SJCRH30 (cell line): Measurements from ENCODE around the gene HS1BP3. TPM values are rescaled to one million over a fixed set of nuclear protein-coding genes. Genes with fewer than 3 reads are reported as not detected.

Experiments
- DNase-seq, 2 experiments: peaks; one replicate each; pipeline ENCODE4 v3.0.0-alpha.2; 2015 to 2020
- H3K27ac ChIP-seq: fragments of 250-450 bp; sonication (Bioruptor Pico); 2 replicates; pipeline ENCODE4 v1.5.1; 2020; ENCODE audit warnings: mild to moderate bottlenecking, moderate library complexity
- H3K27me3 ChIP-seq: fragments of 250-450 bp; sonication (Bioruptor Pico); 2 replicates; pipeline ENCODE4 v1.5.1; 2020; ENCODE audit warnings: mild to moderate bottlenecking, moderate library complexity
- H3K36me3 ChIP-seq: fragments of 250-450 bp; sonication (Bioruptor Pico); 2 replicates; pipeline ENCODE4 v1.5.1; 2020; ENCODE audit warnings: mild to moderate bottlenecking, moderate library complexity
- H3K4me1 ChIP-seq: fragments of 250-450 bp; sonication (Bioruptor Pico); 2 replicates; pipeline ENCODE4 v1.5.1; 2020; ENCODE audit warnings: mild to moderate bottlenecking, moderate library complexity
- H3K4me3 ChIP-seq: fragments of 250-450 bp; sonication (Bioruptor Pico); 2 replicates; pipeline ENCODE4 v1.5.1; 2020; ENCODE audit warnings: mild to moderate bottlenecking, moderate library complexity
- H3K9me3 ChIP-seq: fragments of 250-450 bp; sonication (Bioruptor Pico); replicated peaks from 2 replicates; pipeline ENCODE4 v1.5.1; 2020; ENCODE audit warnings: mild to moderate bottlenecking, moderate library complexity
- total RNA-seq: library from RNA; depleted of rRNA; stranded (reverse); fragments of >200 nt; shearing (Covaris generic); gene quantifications from 2 replicates; pipeline ENCODE4 v1.2.3, GENCODE V29; 2014; rRNA removed

HS1BP3 gene
- total RNA-seq, 1 experiment from 2014 or later, result 14.7 TPM

GRCh38 chr2:20573620-20574422, 77.1 kb downstream of the HS1BP3 start:
- peaks cover 49% of the 10 kb centered on the region for H3K4me1 ChIP-seq

GRCh38 chr2:20572221-20572620, 78.7 kb downstream of the HS1BP3 start:
- Histone ChIP-seq H3K9me3 (no peaks in the 10 kb centered on the region), H3K36me3 (no peaks in the 10 kb centered on the region), H3K4me1 (peaks cover 51% of the 10 kb centered on the region), H3K27me3 (no peaks in the 10 kb centered on the region), H3K4me3 (no peak overlapping the region), H3K27ac (no peak overlapping the region)
- no peak for DNase-seq

More at GRCh38 chr2:20573620-20574422, 77.1 kb downstream of the HS1BP3 start:
- no peaks in the 10 kb centered on the region for H3K27me3 ChIP-seq
- H3K9me3 ChIP-seq, result no peaks in the 10 kb centered on the region
- no peak overlapping the region for H3K4me3 ChIP-seq
- H3K27ac ChIP-seq, result no peak overlapping the region
- DNase-seq, result peak in 1 of 2 experiments; percentile 40
- no peaks in the 10 kb centered on the region for H3K36me3 ChIP-seq

- Histone ChIP-seq H3K9me3 (no peaks in the 10 kb centered on the region), H3K36me3 (no peaks in the 10 kb centered on the region), H3K4me1 (peaks cover 55% of the 10 kb centered on the region), H3K4me3 (no peak overlapping the region), H3K27ac (no peak overlapping the region), H3K27me3 (no peaks in the 10 kb centered on the region)
- DNase-seq, result no peak
Measured at GRCh38 chr2:20571644-20572215, 79.2 kb downstream of the HS1BP3 start.

- Histone ChIP-seq H3K27me3 (no peaks in the 10 kb centered on the region), H3K4me3 (no peak overlapping the region), H3K4me1 (peaks cover 59% of the 10 kb centered on the region), H3K9me3 (no peaks in the 10 kb centered on the region), H3K27ac (no peak overlapping the region), H3K36me3 (no peaks in the 10 kb centered on the region)
- DNase-seq, result no peak
Measured at GRCh38 chr2:20571231-20571630, 79.7 kb downstream of the HS1BP3 start.

- Histone ChIP-seq H3K27ac (no peak overlapping the region), H3K36me3 (no peaks in the 10 kb centered on the region), H3K9me3 (no peaks in the 10 kb centered on the region), H3K4me1 (peaks cover 65% of the 10 kb centered on the region), H3K27me3 (no peaks in the 10 kb centered on the region), H3K4me3 (no peak overlapping the region)
- DNase-seq, result no peak
Measured at GRCh38 chr2:20570249-20570648, 80.6 kb downstream of the HS1BP3 start.

- Histone ChIP-seq H3K27me3 (no peaks in the 10 kb centered on the region), H3K27ac (no peak overlapping the region), H3K9me3 (no peaks in the 10 kb centered on the region), H3K4me1 (peaks cover 60% of the 10 kb centered on the region), H3K4me3 (no peak overlapping the region), H3K36me3 (no peaks in the 10 kb centered on the region)
- DNase-seq, result no peak
Measured at GRCh38 chr2:20569464-20570223, 81.3 kb downstream of the HS1BP3 start.

- H3K36me3 ChIP-seq, result no peaks in the 10 kb centered on the region
- no peak overlapping the region for H3K4me3 ChIP-seq
- H3K27ac ChIP-seq, result peak overlapping the region; percentile 47; the same call in 1 of the 2 replicates
- no peaks in the 10 kb centered on the region for H3K9me3 ChIP-seq
- DNase-seq, result peak in 1 of 2 experiments; percentile 43
- H3K27me3 ChIP-seq, result no peaks in the 10 kb centered on the region
- H3K4me1 ChIP-seq, result peaks cover 53% of the 10 kb centered on the region
Measured at GRCh38 chr2:20568501-20569463, 82.1 kb downstream of the HS1BP3 start.

GRCh38 chr2:20567926-20568179, 83.0 kb downstream of the HS1BP3 start:
- H3K27me3 ChIP-seq, result no peaks in the 10 kb centered on the region
- no peak for DNase-seq
- H3K4me3 ChIP-seq, result no peak overlapping the region
- H3K4me1 ChIP-seq, result peaks cover 43% of the 10 kb centered on the region
- no peaks in the 10 kb centered on the region for H3K9me3 ChIP-seq
- H3K27ac ChIP-seq, result peak overlapping the region; percentile 47
- H3K36me3 ChIP-seq, result no peaks in the 10 kb centered on the region

Other genes with a start within 250 kb of the HS1BP3 start
- 138 and 146 TPM in 2 replicates for gene RHOB, start 204.0 kb downstream of the HS1BP3 start, total RNA-seq
- 0.02 and 0.03 TPM in 2 replicates for gene GDF7, start 16.0 kb upstream of the HS1BP3 start, total RNA-seq
- gene LDAH, start 172.0 kb upstream of the HS1BP3 start, total RNA-seq, result 23.4 and 27.6 TPM in 2 replicates